Left colon (tissue), 2 donors: ENCODE measurements around the gene OTOG. TPM values are rescaled to one million over a fixed set of nuclear protein-coding genes. Genes with fewer than 3 reads are reported as not detected.
"Not testable (repeated sequence)": the region's sequence is repeated elsewhere in the genome, so short reads cannot be mapped to it uniquely, and the experiment has no call there.

Experiments used
- ATAC-seq: fragments of 200-7000 bp; cut with Tn5 transposase; one replicate; pipeline ENCODE4 v1.9.1; 2020; ENCODE audit warnings: mild to moderate bottlenecking, moderate library complexity
- DNase-seq, 2 donors: peaks; one replicate each; pipeline ENCODE4 v3.0.0-alpha.2; 2020
- intact Hi-C, 2 donors: fragments of 100-400 bp; cut with DNase I in 1 of 2; cut with micrococcal nuclease in 1 of 2; formaldehyde crosslinking; loops; one replicate each; pipeline versions ENCODE4 v1.11.2 to v1.14.0; 2022; cut with DNase I, micrococcal nuclease
- total RNA-seq, 2 donors: library from RNA; stranded (reverse); fragmentation: NEBNext Ultra II Directional; extraction: Animal tissue kit (Norgen Biotek cat#: 25700); gene quantifications; one replicate each; pipeline ENCODE4 v1.2.1, GENCODE V29; 2021
- donor health status: DM: no; HTN: no; CAD: no.
- donor health status: DM: yes; HTN: yes; CAD: no.

The OTOG gene
- total RNA-seq, 2 donors from 2014 or later, result not detected

DNA sequence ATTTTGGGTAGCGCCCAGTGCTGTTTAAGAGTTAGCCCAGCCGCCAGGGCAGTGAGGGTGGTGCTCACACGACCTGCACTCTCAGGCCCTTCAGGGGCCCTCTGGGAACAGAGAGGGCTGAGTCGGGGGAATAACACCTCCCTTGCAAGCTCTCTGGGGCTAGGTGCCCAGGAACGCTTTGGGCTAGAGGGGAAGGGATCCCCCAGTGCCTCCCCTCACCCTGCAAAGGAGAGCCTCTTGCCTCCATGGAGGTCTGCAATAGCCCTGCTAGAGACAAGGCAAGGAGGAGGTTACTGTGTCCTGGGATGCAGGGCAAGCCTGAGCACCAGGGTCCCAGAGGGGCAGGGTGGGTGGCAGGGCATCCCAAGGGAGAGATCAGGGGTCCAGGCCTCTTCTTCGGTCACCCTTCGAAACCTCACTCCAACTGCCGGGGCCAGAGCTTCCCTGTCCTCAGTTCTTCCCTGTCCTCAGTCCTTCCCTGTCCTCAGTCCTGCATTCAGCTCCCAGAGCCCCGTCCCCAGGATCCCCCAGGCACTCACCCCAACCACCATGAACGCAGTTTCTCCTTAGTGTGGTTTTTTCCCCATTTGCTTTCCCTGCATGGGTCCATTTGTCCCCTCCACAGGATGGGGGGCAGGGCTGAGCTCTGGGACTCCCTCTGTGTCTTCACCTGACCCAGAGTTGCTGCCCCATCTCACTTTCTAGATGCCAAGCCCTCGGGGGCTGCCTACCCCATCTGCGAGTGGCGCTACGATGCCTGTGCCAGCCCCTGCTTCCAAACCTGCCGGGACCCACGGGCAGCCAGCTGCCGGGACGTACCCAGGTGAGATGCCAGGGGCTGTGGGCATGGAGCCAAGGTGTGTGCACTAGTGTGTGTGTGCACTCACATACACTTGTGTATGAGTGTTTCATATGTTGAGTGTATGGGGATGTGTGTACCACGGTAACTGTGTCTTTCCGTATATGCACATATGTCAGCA lies 60.8 kb downstream of the OTOG start:
- no peak for DNase-seq
- ATAC-seq, result no peak
- intact Hi-C loops, result loop anchor here in 1 of 2 donors (10.0 kb wide), 1 partner anchor 367 kb away; no protein-coding TSS in a partner anchor

DNA sequence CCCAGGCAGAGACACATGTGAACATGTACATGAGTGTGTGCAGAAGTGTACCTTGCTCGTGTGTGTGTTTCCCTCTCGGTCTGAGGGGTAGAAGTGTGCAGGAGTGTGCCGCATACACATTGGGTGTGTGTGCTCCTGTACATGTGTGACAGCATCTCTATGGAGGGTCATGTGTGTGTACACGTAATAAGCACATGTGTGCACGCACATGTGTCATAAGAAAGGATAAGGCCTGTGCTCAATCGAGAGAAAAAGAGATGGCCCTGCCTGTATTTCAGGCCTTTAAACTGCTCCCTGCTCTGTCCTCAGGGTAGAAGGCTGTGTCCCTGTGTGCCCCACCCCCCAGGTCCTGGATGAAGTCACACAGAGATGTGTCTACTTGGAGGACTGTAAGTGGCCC lies 61.8 kb downstream of the OTOG start:
- intact Hi-C loops, result loop anchor here in 1 of 2 donors (10.0 kb wide), 1 partner anchor 366 kb away; no protein-coding TSS in a partner anchor
- ATAC-seq, result no peak
- no peak for DNase-seq

DNA sequence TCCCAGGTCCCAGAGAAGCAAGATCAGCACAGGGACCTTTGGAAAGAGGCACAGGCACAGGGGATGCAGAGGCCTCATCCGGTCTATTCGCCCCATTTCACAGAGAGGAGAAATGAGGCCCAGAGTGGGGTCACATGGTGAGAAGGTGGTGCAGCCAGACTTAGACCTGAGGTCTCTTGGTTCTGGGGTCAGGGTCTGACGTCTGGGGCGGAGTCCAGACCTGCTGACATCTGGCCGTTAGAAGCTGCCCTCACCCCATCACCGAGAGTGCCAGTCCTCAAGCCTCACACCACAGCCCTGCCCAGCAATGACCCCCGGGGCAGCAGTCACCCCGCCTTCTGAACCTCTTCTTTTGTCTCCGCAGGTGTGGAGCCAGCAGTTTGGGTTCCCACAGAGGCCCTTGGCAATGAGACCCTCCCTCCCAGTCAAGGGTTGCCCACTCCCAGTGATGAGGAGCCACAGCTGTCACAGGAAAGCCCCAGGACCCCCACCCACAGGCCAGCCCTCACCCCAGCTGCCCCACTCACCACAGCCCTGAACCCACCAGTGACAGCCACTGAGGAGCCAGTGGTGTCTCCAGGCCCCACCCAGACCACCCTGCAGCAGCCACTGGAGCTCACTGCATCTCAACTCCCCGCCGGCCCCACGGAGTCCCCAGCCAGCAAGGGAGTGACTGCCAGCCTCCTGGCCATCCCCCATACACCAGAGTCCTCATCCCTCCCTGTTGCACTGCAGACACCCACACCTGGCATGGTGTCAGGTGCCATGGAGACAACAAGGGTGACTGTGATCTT lies 62.4 kb downstream of the OTOG start:
- intact Hi-C loops, result loop anchor here in 1 of 2 donors (10.0 kb wide), 1 partner anchor 365 kb away; no protein-coding TSS in a partner anchor

DNA sequence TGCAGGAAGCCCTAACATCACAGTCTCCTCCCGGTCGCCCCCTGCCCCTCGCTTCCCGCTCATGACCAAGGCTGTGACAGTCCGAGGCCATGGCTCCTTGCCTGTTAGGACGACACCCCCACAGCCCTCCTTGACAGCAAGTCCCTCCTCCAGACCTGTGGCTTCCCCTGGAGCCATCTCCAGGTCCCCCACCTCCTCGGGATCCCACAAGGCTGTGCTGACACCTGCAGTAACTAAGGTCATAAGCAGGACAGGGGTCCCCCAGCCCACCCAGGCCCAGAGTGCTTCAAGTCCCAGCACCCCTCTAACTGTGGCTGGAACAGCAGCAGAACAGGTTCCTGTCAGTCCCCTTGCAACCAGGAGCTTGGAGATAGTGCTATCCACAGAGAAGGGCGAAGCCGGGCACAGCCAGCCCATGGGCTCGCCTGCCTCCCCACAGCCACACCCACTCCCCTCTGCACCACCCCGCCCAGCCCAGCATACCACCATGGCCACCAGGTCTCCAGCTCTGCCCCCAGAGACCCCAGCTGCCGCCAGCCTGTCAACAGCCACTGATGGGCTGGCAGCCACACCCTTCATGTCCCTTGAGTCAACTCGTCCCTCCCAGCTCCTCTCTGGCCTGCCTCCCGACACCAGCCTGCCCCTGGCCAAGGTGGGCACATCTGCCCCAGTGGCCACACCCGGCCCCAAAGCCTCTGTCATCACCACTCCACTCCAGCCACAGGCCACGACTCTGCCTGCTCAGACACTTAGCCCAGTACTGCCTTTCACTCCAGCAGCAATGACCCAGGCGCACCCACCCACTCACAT lies 63.2 kb downstream of the OTOG start:
- ATAC-seq, result no peak
- no peak for DNase-seq
- intact Hi-C loops, result no loop called here

More for the DNA sequence above, 62.4 kb downstream of the OTOG start:
- DNase-seq (no peak), ATAC-seq (no peak)

GRCh38 chr11:17611049-17611448 lies 64.0 kb downstream of the OTOG start:
- intact Hi-C loops, result no loop called here
- ATAC-seq (no peak), DNase-seq (no peak)

GRCh38 chr11:17611503-17612220 lies 64.6 kb downstream of the OTOG start:
- DNase-seq, result no peak
- intact Hi-C loops, result no loop called here
- no peak for ATAC-seq

DNA sequence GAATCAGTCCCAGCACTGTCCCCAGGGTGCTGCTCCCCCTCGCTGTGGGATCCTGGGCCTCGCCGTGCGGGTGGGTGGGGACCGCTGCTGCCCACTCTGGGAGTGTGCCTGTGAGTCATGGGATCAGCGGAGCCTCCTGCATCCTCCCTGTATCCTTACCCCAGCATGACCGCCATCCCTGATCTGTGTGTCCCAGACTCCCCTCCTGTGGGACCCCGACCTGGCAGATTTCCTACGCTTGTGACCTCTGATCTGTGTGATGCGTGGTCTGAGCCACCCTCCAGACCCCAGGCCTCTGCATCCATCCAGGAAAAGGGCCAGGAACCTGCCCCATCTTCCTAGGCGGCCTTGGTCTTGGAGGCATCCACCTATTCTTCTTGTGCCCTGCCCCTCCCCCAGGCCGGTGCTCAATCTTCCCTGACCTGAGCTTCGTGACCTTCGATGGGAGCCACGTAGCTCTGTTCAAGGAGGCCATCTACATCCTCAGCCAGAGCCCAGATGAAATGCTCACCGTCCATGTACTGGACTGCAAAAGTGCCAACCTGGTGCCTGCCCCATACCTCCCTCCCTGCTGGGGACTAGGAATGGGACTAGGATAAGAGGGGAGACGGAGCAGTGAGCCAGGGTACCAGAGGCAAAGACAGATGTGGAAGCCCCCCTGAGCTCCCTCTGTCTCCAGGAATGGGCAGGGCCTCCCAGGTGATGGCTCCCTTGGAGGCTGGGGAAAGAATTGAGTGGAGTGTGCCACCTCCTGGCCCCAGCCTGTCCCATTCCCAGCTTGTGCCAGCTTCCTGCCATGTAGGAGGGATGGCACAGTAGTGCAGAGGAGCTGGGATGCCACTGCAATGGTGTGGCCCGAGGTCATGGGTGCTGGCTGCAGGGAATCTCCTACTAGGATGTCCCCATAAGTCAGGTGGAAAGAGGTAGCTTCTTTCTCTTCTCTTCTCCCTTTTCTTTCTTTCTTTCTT lies 65.4 kb downstream of the OTOG start:
- ATAC-seq (no peak), DNase-seq (no peak)
- intact Hi-C loops, result no loop called here

DNA sequence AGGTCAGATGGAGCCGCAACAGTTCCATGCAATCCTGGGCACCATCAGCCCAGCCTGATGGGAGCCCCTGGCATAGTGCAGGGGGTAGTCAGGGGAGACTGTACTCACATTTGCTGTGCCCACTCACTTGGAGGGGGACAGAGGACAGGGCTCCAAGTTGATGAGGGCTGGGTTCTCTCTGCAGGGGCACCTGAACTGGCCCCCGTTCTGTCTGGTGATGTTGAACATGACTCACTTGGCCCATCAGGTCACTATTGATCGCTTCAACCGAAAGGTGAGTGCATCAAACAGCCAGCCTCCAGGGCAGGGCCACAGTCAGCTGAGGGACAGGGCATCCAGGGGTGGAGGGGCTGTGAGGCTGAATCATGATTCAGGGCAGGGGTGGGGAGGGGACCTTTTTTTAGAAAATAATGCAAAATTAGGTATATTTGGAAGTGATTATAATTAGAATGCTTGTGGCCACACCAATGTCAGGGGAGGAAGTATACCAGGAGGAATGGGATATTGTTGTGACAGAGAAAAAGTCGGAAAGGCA lies 66.4 kb downstream of the OTOG start:
- intact Hi-C loops, result no loop called here
- DNase-seq (no peak), ATAC-seq (no peak)

- DNase-seq, result no peak
- no peak for ATAC-seq
- intact Hi-C loops, result no loop called here
Observed at GRCh38 chr11:17613983-17614382, 66.9 kb downstream of the OTOG start.

DNA sequence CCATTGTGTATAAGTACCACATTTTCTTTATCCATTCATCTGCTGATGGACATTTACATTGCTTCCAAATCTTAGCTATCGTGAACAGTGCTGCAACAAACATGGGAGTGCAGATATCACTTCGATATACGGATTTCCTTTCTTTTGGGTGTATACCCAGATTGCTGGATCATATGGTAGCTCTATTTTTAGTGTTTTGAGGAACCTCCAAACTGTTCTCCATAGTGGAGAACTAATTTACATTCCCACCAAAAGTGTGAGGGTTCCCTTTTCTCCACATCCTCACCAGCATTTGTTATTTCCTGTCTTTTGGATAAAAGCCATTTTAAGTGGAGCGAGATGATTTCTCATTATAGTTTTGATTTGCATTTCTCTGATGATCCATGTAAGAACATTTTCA lies 75.7 kb downstream of the OTOG start:
- DNase-seq, intact Hi-C loops, ATAC-seq: not testable (repeated sequence)

DNA sequence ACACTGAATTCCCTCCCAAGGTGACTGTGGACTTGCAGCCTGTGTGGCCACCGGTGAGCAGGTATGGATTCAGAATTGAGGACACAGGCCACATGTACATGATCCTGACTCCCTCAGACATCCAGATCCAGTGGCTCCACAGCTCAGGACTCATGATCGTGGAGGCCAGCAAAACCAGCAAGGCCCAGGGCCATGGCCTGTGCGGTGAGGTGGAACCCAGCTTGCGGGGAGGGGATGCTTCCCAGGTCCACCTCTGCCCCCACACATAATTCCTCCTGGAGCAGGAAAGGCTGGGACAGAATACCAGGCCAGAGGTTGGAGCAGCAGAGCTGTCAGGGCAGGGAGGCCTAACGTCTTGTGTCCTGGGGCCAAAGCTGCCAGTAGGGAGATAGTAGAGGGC lies 82.1 kb downstream of the OTOG start:
- DNase-seq, result no peak
- intact Hi-C loops, result no loop called here
- no peak for ATAC-seq

GRCh38 chr11:17630936-17631335 lies 83.9 kb downstream of the OTOG start:
- intact Hi-C loops, result no loop called here
- DNase-seq (no peak), ATAC-seq (no peak)

DNA sequence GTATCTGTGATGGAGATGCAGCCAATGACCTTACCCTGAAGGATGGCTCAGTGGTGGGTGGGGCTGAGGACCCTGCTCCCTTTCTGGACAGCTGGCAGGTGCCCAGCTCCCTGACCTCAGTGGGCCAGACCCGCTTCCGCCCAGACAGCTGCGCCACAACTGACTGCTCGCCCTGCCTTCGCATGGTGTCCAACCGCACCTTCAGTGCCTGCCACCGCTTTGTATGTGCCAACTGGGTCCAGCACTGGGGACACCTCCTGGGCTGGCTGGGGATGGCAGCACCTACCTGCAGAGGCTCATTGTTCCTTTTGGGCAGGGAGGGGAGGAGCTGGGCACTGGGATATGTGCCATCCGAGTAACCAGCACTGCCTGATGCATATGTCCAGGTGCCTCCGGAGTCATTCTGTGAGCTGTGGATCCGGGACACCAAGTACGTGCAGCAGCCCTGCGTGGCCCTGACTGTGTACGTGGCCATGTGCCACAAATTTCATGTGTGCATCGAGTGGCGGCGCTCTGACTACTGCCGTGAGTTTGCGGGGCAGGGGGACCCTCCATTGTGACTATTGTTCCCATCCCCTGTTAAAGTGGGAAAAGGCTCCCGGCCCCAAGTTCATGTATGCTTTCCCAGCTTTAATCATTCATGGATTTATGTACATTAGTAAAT lies 84.8 kb downstream of the OTOG start:
- DNase-seq, result no peak
- intact Hi-C loops, result no loop called here
- no peak for ATAC-seq

- no peak for ATAC-seq
- intact Hi-C loops, result no loop called here
- DNase-seq, result no peak
Observed at GRCh38 chr11:17633279-17633986, 86.4 kb downstream of the OTOG start.

DNA sequence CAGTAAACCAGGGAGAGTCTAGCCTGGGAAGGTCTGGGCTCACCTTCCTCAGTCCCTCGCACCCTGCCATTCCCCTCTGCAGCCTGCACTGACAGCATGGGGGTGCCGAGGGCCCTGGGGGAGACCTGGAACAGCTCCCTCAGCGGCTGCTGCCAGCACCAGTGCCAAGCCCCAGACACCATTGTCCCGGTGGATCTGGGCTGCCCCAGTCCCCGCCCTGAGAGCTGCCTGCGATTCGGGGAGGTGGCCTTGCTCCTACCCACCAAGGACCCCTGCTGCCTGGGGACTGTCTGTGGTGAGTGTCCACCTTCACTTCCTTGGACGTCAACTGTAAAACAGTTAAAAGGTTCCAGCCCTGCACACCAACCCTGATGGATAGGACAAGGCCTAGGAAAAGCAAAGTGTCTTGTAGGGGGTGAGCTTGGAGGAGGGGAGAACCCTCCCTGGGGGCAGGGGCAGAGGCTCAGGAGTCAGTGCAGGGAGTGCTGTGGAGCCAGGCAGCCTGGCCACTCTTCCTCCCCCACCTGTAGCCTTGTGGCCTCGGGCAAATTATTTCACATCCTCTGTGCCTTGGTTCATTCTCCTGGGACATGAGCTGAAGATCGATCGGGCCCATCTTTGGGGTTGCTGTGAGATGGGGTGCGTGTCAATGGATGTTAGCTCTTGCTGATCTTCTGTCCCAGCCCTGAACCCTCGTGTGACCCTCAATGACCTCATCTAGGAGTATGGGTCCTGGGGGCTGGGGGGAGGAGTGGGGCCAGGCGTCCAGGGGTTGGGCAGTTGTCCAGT lies 87.1 kb downstream of the OTOG start:
- ATAC-seq (no peak), DNase-seq (no peak)
- intact Hi-C loops, result no loop called here
